HepG2 (cell line): Measurements from ENCODE around the gene TNFRSF11A. TPM values are rescaled to one million over a fixed set of nuclear protein-coding genes. Genes with fewer than 3 reads are reported as not detected.
A peak's percentile ranks its signal among the peaks of the same experiment; 100 is the strongest.

ENCODE experiments used
- ATF7 ChIP-seq, 2 experiments: fragments of 450-650 bp in 1 of 2; sonication (generic) in 1 of 2; formaldehyde crosslinking in 1 of 2; IDR thresholded peaks; 2 replicates each; pipeline versions ENCODE4 v1.4.0 to v1.6.1; 2016 to 2020; ENCODE audit warnings: antibody characterized with exemption in 1 of 2, mild to moderate bottlenecking in 1 of 2, missing genetic modification reagents in 1 of 2
- CEBPB ChIP-seq: IDR thresholded peaks from 2 replicates; pipeline ENCODE4 v1.6.1; 2011; ENCODE audit warnings: low read depth, low read length, improper control_type of control experiment, borderline replicate concordance
- CREB1 ChIP-seq, 2 experiments: fragments of 450-650 bp in 1 of 2; IDR thresholded peaks; 2 replicates each; pipeline ENCODE4 v1.6.1; 2016 to 2017; ENCODE audit warnings: control low read depth in 1 of 2, mild to moderate bottlenecking in 1 of 2, missing compliant biosample characterization in 1 of 2, missing genetic modification characterization in 1 of 2
- DNMT3B ChIP-seq: conservative IDR thresholded peaks from 2 replicates; pipeline ENCODE4 v1.6.1; 2016; ENCODE audit warnings: missing biosample characterization, control low read depth
- FOXA1 ChIP-seq, 2 experiments: fragments of 450-650 bp in 1 of 2; sonication (generic) in 1 of 2; formaldehyde crosslinking in 1 of 2; IDR thresholded peaks; 2 replicates each; pipeline versions ENCODE4 v1.4.0 to v1.6.1; 2016 to 2020; ENCODE audit warnings: missing genetic modification reagents in 1 of 2
- HDAC2 ChIP-seq: sonication (generic); formaldehyde crosslinking; IDR thresholded peaks from 2 replicates; pipeline ENCODE4 v1.4.0; 2020; ENCODE audit warnings: missing genetic modification reagents
- KAT7 ChIP-seq: IDR thresholded peaks from 2 replicates; pipeline ENCODE4 v1.6.1; 2018; ENCODE audit warnings: borderline replicate concordance, missing compliant biosample characterization
- MATR3 ChIP-seq: sonication (generic); formaldehyde crosslinking; IDR thresholded peaks from 2 replicates; pipeline ENCODE4 v1.4.0; 2020; ENCODE audit warnings: missing genetic modification reagents
- MIER2 ChIP-seq: IDR thresholded peaks from 2 replicates; pipeline ENCODE4 v1.6.1; 2016; ENCODE audit warnings: missing biosample characterization, missing genetic modification reagents
- SMC3 ChIP-seq: IDR thresholded peaks from 2 replicates; pipeline ENCODE4 v1.6.1; 2011; ENCODE audit warnings: low read length, improper control_type of control experiment
- STAG1 ChIP-seq: sonication (generic); formaldehyde crosslinking; IDR thresholded peaks from 2 replicates; pipeline ENCODE4 v1.4.0; 2020; ENCODE audit warnings: missing genetic modification reagents
- TAF1 ChIP-seq: sonication (generic); formaldehyde crosslinking; IDR thresholded peaks from 2 replicates; pipeline ENCODE4 v1.4.0; 2020; ENCODE audit warnings: missing genetic modification reagents
- ZFP36L2 ChIP-seq: sonication (generic); formaldehyde crosslinking; IDR thresholded peaks from 2 replicates; pipeline ENCODE4 v1.4.0; 2020; ENCODE audit warnings: missing genetic modification reagents
- ZMYM4 ChIP-seq: sonication (generic); formaldehyde crosslinking; IDR thresholded peaks from 2 replicates; pipeline ENCODE4 v1.8.1; 2023; ENCODE audit warnings: mild to moderate bottlenecking, missing genetic modification reagents
- ZNF333 ChIP-seq: sonication (generic); formaldehyde crosslinking; IDR thresholded peaks from 2 replicates; pipeline ENCODE4 v1.4.0; 2020; ENCODE audit warnings: mild to moderate bottlenecking, missing genetic modification reagents, borderline replicate concordance
- ZNF556 ChIP-seq: sonication (generic); formaldehyde crosslinking; IDR thresholded peaks from 2 replicates; pipeline ENCODE4 v1.4.0; 2020; ENCODE audit warnings: mild to moderate bottlenecking, missing genetic modification reagents, borderline replicate concordance
- polyA plus RNA-seq, 8 experiments: library from polyadenylated mRNA; depleted of rRNA in 3 of 8; stranded (reverse) in 7 of 8; unstranded in 1 of 8; fragments of >200 nt; fragmentation: Illumina TruSeq in 4 of 8; extraction: Trizol in 4 of 8; gene quantifications; 2 replicates each; pipeline versions ENCODE4 v1.2.1 to v1.2.3, GENCODE V29; 2011 to 2016; ENCODE audit warnings: low read depth in 4 of 8, missing spikeins in 1 of 8, mixed read lengths in 1 of 8; ENCODE audit not compliant: insufficient read depth in 1 of 8
- total RNA-seq, 5 experiments: library from RNA; depleted of rRNA; stranded (reverse); fragments of >200 nt; fragmentation: Illumina TruSeq; extraction: Trizol; gene quantifications; 2 replicates each; pipeline ENCODE4 v1.2.3, GENCODE V29; 2016; ENCODE audit warnings: low read depth in 1 of 5
- TF ChIP-seq, protein P1 (sequence below): sonication (generic); formaldehyde crosslinking; IDR thresholded peaks from 2 replicates; pipeline ENCODE4 v1.5.1; 2020; ENCODE audit warnings: mild to moderate bottlenecking, missing genetic modification reagents
- TF ChIP-seq, protein P2 (sequence below): sonication (generic); formaldehyde crosslinking; conservative IDR thresholded peaks from 2 replicates; pipeline ENCODE4 v1.4.0; 2020; ENCODE audit warnings: mild to moderate bottlenecking, missing genetic modification reagents, moderate library complexity
- TF ChIP-seq, protein P3 (sequence below): sonication (generic); formaldehyde crosslinking; conservative IDR thresholded peaks from 2 replicates; pipeline ENCODE4 v1.8.1; 2023; ENCODE audit warnings: missing genetic modification reagents
- TF ChIP-seq, protein P4 (sequence below): sonication (generic); formaldehyde crosslinking; IDR thresholded peaks from 2 replicates; pipeline ENCODE4 v1.4.0; 2020; ENCODE audit warnings: missing genetic modification reagents

The TNFRSF11A gene
- total and polyA plus RNA-seq, 2 of the 13 experiments (the other 11 are each of a cell fraction or from before 2014, with no cell fraction given): 4.6 to 6.4 TPM

DNA sequence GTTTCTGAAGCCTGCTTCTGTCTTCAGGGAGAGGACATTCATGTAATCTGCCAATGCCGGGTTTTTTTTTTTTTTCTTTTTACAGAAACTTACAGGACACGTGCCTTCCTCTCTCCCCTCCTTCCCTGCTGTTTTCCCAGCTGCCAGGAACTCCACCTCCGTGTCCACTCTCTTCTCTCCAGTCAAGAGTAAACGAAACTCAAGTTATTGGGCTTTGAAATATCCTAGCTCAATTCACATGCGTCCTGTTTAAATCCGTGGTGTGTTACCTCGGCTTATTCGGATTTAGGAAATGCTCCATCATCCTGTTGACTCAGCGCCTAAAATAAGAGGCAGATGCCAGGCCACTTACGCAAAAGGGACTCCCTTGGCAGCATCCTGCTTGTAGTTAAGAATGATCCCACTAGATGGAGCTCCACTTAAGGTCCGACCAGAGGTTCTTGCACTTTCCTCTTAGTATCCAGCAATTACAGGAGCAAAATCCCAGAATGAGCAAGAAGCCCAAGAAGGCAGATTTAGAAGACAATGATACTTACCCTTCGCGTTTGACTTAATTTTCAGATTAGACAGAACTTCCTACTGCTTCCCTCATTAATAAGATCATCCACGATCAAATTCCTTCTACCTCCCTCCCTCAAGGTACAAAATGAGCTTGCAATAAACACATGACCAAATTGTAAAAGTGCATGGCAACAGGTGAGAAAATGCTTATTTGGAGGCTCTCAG lies 100.5 kb downstream of the TNFRSF11A start (continued):
- TF ChIP-seq, protein P1, sequence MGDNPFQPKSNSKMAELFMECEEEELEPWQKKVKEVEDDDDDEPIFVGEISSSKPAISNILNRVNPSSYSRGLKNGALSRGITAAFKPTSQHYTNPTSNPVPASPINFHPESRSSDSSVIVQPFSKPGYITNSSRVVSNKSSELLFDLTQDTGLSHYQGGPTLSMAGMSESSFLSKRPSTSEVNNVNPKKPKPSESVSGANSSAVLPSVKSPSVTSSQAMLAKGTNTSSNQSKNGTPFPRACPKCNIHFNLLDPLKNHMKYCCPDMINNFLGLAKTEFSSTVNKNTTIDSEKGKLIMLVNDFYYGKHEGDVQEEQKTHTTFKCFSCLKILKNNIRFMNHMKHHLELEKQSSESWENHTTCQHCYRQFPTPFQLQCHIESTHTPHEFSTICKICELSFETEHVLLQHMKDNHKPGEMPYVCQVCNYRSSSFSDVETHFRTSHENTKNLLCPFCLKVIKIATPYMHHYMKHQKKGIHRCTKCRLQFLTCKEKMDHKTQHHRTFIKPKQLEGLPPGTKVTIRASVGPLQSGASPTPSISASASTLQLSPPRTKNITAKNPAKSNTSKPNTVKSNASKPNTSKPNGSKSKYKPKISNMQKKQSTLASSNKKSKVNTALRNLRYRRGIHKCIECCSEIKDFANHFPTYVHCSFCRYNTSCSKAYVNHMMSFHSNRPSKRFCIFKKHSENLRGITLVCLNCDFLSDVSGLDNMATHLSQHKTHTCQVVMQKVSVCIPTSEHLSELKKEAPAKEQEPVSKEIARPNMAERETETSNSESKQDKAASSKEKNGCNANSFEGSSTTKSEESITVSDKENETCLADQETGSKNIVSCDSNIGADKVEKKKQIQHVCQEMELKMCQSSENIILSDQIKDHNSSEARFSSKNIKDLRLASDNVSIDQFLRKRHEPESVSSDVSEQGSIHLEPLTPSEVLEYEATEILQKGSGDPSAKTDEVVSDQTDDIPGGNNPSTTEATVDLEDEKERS: 0 out of 2 replicates have a peak, but pooled peaks have one; percentile 67
- TF ChIP-seq ZFP36L2: no peak
- TF ChIP-seq DNMT3B: peak; percentile 79; the same call in 1 of the 2 replicates
- TF ChIP-seq, protein P2, sequence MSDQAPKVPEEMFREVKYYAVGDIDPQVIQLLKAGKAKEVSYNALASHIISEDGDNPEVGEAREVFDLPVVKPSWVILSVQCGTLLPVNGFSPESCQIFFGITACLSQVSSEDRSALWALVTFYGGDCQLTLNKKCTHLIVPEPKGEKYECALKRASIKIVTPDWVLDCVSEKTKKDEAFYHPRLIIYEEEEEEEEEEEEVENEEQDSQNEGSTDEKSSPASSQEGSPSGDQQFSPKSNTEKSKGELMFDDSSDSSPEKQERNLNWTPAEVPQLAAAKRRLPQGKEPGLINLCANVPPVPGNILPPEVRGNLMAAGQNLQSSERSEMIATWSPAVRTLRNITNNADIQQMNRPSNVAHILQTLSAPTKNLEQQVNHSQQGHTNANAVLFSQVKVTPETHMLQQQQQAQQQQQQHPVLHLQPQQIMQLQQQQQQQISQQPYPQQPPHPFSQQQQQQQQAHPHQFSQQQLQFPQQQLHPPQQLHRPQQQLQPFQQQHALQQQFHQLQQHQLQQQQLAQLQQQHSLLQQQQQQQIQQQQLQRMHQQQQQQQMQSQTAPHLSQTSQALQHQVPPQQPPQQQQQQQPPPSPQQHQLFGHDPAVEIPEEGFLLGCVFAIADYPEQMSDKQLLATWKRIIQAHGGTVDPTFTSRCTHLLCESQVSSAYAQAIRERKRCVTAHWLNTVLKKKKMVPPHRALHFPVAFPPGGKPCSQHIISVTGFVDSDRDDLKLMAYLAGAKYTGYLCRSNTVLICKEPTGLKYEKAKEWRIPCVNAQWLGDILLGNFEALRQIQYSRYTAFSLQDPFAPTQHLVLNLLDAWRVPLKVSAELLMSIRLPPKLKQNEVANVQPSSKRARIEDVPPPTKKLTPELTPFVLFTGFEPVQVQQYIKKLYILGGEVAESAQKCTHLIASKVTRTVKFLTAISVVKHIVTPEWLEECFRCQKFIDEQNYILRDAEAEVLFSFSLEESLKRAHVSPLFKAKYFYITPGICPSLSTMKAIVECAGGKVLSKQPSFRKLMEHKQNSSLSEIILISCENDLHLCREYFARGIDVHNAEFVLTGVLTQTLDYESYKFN (CRISPR knock-in tag): peak; percentile 61; the same call in 1 of the 2 replicates
- TF ChIP-seq, protein P3, sequence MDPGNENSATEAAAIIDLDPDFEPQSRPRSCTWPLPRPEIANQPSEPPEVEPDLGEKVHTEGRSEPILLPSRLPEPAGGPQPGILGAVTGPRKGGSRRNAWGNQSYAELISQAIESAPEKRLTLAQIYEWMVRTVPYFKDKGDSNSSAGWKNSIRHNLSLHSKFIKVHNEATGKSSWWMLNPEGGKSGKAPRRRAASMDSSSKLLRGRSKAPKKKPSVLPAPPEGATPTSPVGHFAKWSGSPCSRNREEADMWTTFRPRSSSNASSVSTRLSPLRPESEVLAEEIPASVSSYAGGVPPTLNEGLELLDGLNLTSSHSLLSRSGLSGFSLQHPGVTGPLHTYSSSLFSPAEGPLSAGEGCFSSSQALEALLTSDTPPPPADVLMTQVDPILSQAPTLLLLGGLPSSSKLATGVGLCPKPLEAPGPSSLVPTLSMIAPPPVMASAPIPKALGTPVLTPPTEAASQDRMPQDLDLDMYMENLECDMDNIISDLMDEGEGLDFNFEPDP (CRISPR knock-in tag): no peak
- peak; percentile 67 for TF ChIP-seq HDAC2
- TF ChIP-seq, protein P4, sequence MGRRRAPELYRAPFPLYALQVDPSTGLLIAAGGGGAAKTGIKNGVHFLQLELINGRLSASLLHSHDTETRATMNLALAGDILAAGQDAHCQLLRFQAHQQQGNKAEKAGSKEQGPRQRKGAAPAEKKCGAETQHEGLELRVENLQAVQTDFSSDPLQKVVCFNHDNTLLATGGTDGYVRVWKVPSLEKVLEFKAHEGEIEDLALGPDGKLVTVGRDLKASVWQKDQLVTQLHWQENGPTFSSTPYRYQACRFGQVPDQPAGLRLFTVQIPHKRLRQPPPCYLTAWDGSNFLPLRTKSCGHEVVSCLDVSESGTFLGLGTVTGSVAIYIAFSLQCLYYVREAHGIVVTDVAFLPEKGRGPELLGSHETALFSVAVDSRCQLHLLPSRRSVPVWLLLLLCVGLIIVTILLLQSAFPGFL (CRISPR knock-in tag): no peak
- peak; percentile 60; the same call in 1 of the 2 replicates for TF ChIP-seq CEBPB
- no peak for TF ChIP-seq ZNF333
- TF ChIP-seq SMC3: peak; percentile 95
- no peak for TF ChIP-seq MATR3 (CRISPR knock-in tag)
- no peak for TF ChIP-seq FOXA1 (IDR thresholded peaks at IDR 0.05)
- TF ChIP-seq FOXA1 (CRISPR knock-in tag; IDR thresholded peaks at IDR 0.05): peak; percentile 76
- no peak for TF ChIP-seq CREB1 (IDR thresholded peaks at IDR 0.05)
- TF ChIP-seq CREB1 (CRISPR knock-in tag; IDR thresholded peaks at IDR 0.05): peak; percentile 44
- peak; percentile 92 for TF ChIP-seq STAG1
- TF ChIP-seq TAF1 (CRISPR knock-in tag): peak; percentile 35; the same call in 1 of the 2 replicates
- TF ChIP-seq ATF7 (IDR thresholded peaks at IDR 0.05): no peak
- TF ChIP-seq ATF7 (CRISPR knock-in tag; IDR thresholded peaks at IDR 0.05): no peak
- peak; percentile 27; the same call in 1 of the 2 replicates for TF ChIP-seq ZNF556
- TF ChIP-seq KAT7 (CRISPR knock-in tag): 0 out of 2 replicates have a peak, but pooled peaks have one; percentile 61
- peak; percentile 56 for TF ChIP-seq MIER2 (CRISPR knock-in tag)
- TF ChIP-seq ZMYM4 (CRISPR knock-in tag): peak; percentile 67
